Measurements from ENCODE around the gene MEX3A.
A peak's percentile ranks its signal among the peaks of the same experiment; 100 is the strongest.
"Not testable (repeated sequence)": the region's sequence is repeated elsewhere in the genome, so short reads cannot be mapped to it uniquely, and the experiment has no call there.

The MEX3A gene

GRCh38 chr1:156082309-156083091 is at the start of gene MEX3A:
MEX3A (minus strand) TSS chr1:156082465; CDS start chr1:156081998, 467 bp downstream.
- DNase-seq = peak; percentile 60

- no peak for DNase-seq
Observed at GRCh38 chr1:156130578-156130942, 48.3 kb upstream of the MEX3A start.

- peak; percentile 73 for DNase-seq
Observed at GRCh38 chr1:156129687-156130577, 47.7 kb upstream of the MEX3A start.

- no peak for DNase-seq
Observed at GRCh38 chr1:156128654-156129597, 46.7 kb upstream of the MEX3A start.

- no peak for DNase-seq
Observed at GRCh38 chr1:156128308-156128653, 46.0 kb upstream of the MEX3A start.

- DNase-seq = peak; percentile 80
Observed at GRCh38 chr1:156126630-156127534, 44.6 kb upstream of the MEX3A start.

- DNase-seq = peak; percentile 62
Observed at GRCh38 chr1:156126043-156126629, 43.9 kb upstream of the MEX3A start.

GRCh38 chr1:156125544-156125943 is 43.3 kb upstream of the MEX3A start:
- not testable (repeated sequence) for DNase-seq

GRCh38 chr1:156124557-156125483 is 42.6 kb upstream of the MEX3A start:
- peak; percentile 39 for DNase-seq

GRCh38 chr1:156123356-156124196 is 41.3 kb upstream of the MEX3A start:
- peak; percentile 67 for DNase-seq

- DNase-seq = no peak
Observed at GRCh38 chr1:156122519-156123355, 40.5 kb upstream of the MEX3A start.

GRCh38 chr1:156122086-156122485 is 39.8 kb upstream of the MEX3A start:
- no peak for DNase-seq

GRCh38 chr1:156121457-156121856 is 39.2 kb upstream of the MEX3A start:
- DNase-seq = no peak

- not testable (repeated sequence) for DNase-seq
Observed at GRCh38 chr1:156121005-156121404, 38.7 kb upstream of the MEX3A start.

GRCh38 chr1:156120318-156120717 is 38.1 kb upstream of the MEX3A start:
- no peak for DNase-seq

GRCh38 chr1:156119503-156120209 is 37.4 kb upstream of the MEX3A start:
- DNase-seq = no peak

GRCh38 chr1:156118177-156118868 is 36.1 kb upstream of the MEX3A start:
- DNase-seq = no peak
